ENCODE data around the gene TRPM2.

Gene TRPM2

GRCh38 chr21:44322621-44323325 lies 30.6 kb upstream of the TRPM2 start:
- no peak for DNase-seq (ENCODE audit: low read depth in 2 of 2)

- no peak for DNase-seq (ENCODE audit: low read depth in 2 of 2)
Observed at GRCh38 chr21:44323591-44323990, 29.8 kb upstream of the TRPM2 start.

- no peak for DNase-seq (ENCODE audit: low read depth in 2 of 2)
Observed at GRCh38 chr21:44324106-44324853, 29.1 kb upstream of the TRPM2 start.

GRCh38 chr21:44324854-44325107 lies 28.6 kb upstream of the TRPM2 start:
- DNase-seq (ENCODE audit: low read depth in 2 of 2), result no peak

- DNase-seq (ENCODE audit: low read depth in 2 of 2), result no peak
Observed at GRCh38 chr21:44325386-44326271, 27.8 kb upstream of the TRPM2 start.

GRCh38 chr21:44326272-44326647 lies 27.2 kb upstream of the TRPM2 start:
- DNase-seq (ENCODE audit: low read depth in 2 of 2), result no peak

GRCh38 chr21:44326716-44327602 lies 26.5 kb upstream of the TRPM2 start:
- no peak for DNase-seq (ENCODE audit: low read depth in 2 of 2)

GRCh38 chr21:44327603-44327974 lies 25.8 kb upstream of the TRPM2 start:
- DNase-seq (ENCODE audit: low read depth in 2 of 2), result no peak

- DNase-seq (ENCODE audit: low read depth in 2 of 2), result no peak
Observed at GRCh38 chr21:44328242-44328895, 25.1 kb upstream of the TRPM2 start.

GRCh38 chr21:44329086-44329889 lies 24.1 kb upstream of the TRPM2 start:
- DNase-seq (ENCODE audit: low read depth in 2 of 2), result no peak

- DNase-seq (ENCODE audit: low read depth in 2 of 2), result no peak
Observed at GRCh38 chr21:44329971-44330681, 23.3 kb upstream of the TRPM2 start.

- DNase-seq (ENCODE audit: low read depth in 2 of 2), result no peak
Observed at GRCh38 chr21:44330698-44331097, 22.7 kb upstream of the TRPM2 start.

GRCh38 chr21:44331209-44331608 lies 22.2 kb upstream of the TRPM2 start:
- DNase-seq (ENCODE audit: low read depth in 2 of 2), result no peak

GRCh38 chr21:44331650-44332307 lies 21.6 kb upstream of the TRPM2 start:
- no peak for DNase-seq (ENCODE audit: low read depth in 2 of 2)

GRCh38 chr21:44332383-44332782 lies 21.0 kb upstream of the TRPM2 start:
- DNase-seq (ENCODE audit: low read depth in 2 of 2), result no peak

- DNase-seq (ENCODE audit: low read depth in 2 of 2), result no peak
Observed at GRCh38 chr21:44332965-44333364, 20.5 kb upstream of the TRPM2 start.

- DNase-seq (ENCODE audit: low read depth in 2 of 2), result no peak
Observed at GRCh38 chr21:44333509-44334328, 19.7 kb upstream of the TRPM2 start.

- DNase-seq (ENCODE audit: low read depth in 2 of 2), result no peak
Observed at GRCh38 chr21:44334329-44335030, 18.9 kb upstream of the TRPM2 start.

Data from stimulated activated CD8-positive, alpha-beta memory T cell treated with anti-CD3 and anti-CD28 coated beads, Interleukin-7, amount 100 ng/mL, for 1 hour (primary cell).